Natural killer cell (primary cell): ENCODE results near the gene SMAD5. TPM values are rescaled to one million over a fixed set of nuclear protein-coding genes. Genes with fewer than 3 reads are reported as not detected.

Experiments
- ATAC-seq, 3 donors: fragments of 150-1000 bp in 2 of 3; fragments of 200-7000 bp in 1 of 3; cut with Tn5 transposase; 1 replicate in 1 of 3; 2 replicates in 2 of 3; pipeline ENCODE4 v1.10.0; 2021; ENCODE audit warnings: mild to moderate bottlenecking in 2 of 3, moderate library complexity in 2 of 3
- DNase-seq, 2 donors: peaks; one replicate each; pipeline versions ENCODE4 v3.0.0 to v3.0.0-alpha.2; 2013 to 2021; ENCODE audit warnings: mixed read lengths in 1 of 2
- H3K27ac ChIP-seq: one replicate; pipeline ENCODE4 v1.5.1; 2013; ENCODE audit warnings: mild to moderate bottlenecking, low read length
- H3K27me3 ChIP-seq: one replicate; pipeline ENCODE4 v1.6.1; 2013; ENCODE audit warnings: low read length; ENCODE audit not compliant: control insufficient read depth, insufficient read depth
- H3K36me3 ChIP-seq: one replicate; pipeline ENCODE4 v1.6.1; 2013; ENCODE audit warnings: low read length; ENCODE audit not compliant: control insufficient read depth, insufficient read depth
- H3K4me1 ChIP-seq: one replicate; pipeline ENCODE4 v1.6.1; 2013; ENCODE audit warnings: low read length; ENCODE audit not compliant: control insufficient read depth, insufficient read depth
- H3K4me3 ChIP-seq: one replicate; pipeline ENCODE4 v1.5.1; 2013; ENCODE audit warnings: low read length
- H3K9me3 ChIP-seq: one replicate; pipeline ENCODE4 v1.6.1; 2013; ENCODE audit warnings: low read length; ENCODE audit not compliant: control insufficient read depth, insufficient read depth
- H3K27ac Mint-ChIP-seq, 2 donors: one replicate each; pipeline ENCODE4 v1.8.0; 2022; ENCODE audit warnings: mild to moderate bottlenecking in 2 of 2, mixed read lengths in 2 of 2, moderate library complexity in 1 of 2
- H3K27me3 Mint-ChIP-seq, 2 donors: one replicate each; pipeline ENCODE4 v1.8.0; 2022; ENCODE audit warnings: low read depth in 2 of 2, mixed read lengths in 2 of 2
- H3K36me3 Mint-ChIP-seq: one replicate; pipeline ENCODE4 v1.8.0; 2022; ENCODE audit warnings: mixed read lengths
- H3K4me1 Mint-ChIP-seq, 2 donors: one replicate each; pipeline ENCODE4 v1.8.0; 2022; ENCODE audit warnings: mixed read lengths in 2 of 2
- H3K4me3 Mint-ChIP-seq: one replicate; pipeline ENCODE4 v1.8.0; 2022; ENCODE audit warnings: mild to moderate bottlenecking, moderate library complexity, mixed read lengths
- H3K9me3 Mint-ChIP-seq, 2 donors: one replicate each; pipeline ENCODE4 v1.8.0; 2022; ENCODE audit warnings: mixed read lengths in 2 of 2
- WGBS: methylation state at CpG from one replicate; pipeline ENCODE4 v1.1.7; 2013; ENCODE audit warnings: missing lambda C conversion rate; ENCODE audit not compliant: insufficient coverage; 5-methylcytosine and 5-hydroxymethylcytosine counted together
- intact Hi-C: fragments of 100-400 bp; cut with micrococcal nuclease; formaldehyde crosslinking; loops from one replicate; pipeline ENCODE4 v1.14.2; 2022
- total RNA-seq, 4 donors: library from RNA; stranded (reverse); fragments of 120-200 nt in 1 of 4; gene quantifications; one replicate each; pipeline versions ENCODE4 v1.2.3 to v1.2.4, GENCODE V29; 2013 to 2022
- TF ChIP-seq, protein P1 (sequence below): fragments of 200-600 bp; IDR thresholded peaks from one replicate; pipeline ENCODE4 v1.8.0; 2022; ENCODE audit warnings: antibody characterized with exemption

Gene SMAD5
- total RNA-seq, 3 donors from 2014 or later (not counting 1 experiment from before 2014, with no cell fraction given): 44.0 to 60.1 (median 54.1) TPM

DNA sequence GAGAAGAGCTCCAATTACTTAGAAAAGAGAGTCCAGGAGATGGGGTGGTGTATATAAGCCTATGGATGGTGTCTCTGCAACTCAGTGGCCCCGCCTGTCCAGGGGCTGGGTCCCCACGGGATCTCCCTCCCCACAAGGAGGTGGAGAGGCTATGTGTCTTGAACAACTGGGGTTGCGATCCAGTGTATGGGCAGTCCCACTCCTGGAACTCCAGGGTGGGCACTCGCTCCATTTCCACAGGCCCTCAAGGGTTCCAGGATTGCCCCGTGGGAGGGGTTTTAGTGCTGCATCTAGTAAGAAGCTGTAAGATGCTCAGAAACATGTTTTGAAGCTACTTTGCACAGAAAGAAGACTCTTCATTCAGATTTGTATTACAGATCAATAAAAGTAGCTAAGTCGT is 558 bp upstream of the SMAD5 start:
- peak overlapping the region; percentile 97 for H3K4me3 Mint-ChIP-seq
- ATAC-seq (no peak), DNase-seq (peak; percentile 19 to 20)
- Histone ChIP-seq H3K4me3 (peak overlapping the region; percentile 70), H3K4me1 (peaks cover 13% of the 10 kb centered on the region), H3K27me3 (peaks cover 8% of the 10 kb centered on the region), H3K36me3 (no peaks in the 10 kb centered on the region), H3K9me3 (no peaks in the 10 kb centered on the region), H3K27ac (peak overlapping the region; percentile 67)
- H3K27ac Mint-ChIP-seq: peak overlapping the region; percentile 90 to 97
- H3K4me1 Mint-ChIP-seq: peaks cover 33 to 34% of the 10 kb centered on the region in 2 donors
- peaks cover 5 to 33% of the 10 kb centered on the region in 2 donors for H3K27me3 Mint-ChIP-seq
- no peaks in the 10 kb centered on the region for H3K9me3 Mint-ChIP-seq
- 6% methylated on average over 4 of the region's 6 CpGs for WGBS
- TF ChIP-seq, protein P1, sequence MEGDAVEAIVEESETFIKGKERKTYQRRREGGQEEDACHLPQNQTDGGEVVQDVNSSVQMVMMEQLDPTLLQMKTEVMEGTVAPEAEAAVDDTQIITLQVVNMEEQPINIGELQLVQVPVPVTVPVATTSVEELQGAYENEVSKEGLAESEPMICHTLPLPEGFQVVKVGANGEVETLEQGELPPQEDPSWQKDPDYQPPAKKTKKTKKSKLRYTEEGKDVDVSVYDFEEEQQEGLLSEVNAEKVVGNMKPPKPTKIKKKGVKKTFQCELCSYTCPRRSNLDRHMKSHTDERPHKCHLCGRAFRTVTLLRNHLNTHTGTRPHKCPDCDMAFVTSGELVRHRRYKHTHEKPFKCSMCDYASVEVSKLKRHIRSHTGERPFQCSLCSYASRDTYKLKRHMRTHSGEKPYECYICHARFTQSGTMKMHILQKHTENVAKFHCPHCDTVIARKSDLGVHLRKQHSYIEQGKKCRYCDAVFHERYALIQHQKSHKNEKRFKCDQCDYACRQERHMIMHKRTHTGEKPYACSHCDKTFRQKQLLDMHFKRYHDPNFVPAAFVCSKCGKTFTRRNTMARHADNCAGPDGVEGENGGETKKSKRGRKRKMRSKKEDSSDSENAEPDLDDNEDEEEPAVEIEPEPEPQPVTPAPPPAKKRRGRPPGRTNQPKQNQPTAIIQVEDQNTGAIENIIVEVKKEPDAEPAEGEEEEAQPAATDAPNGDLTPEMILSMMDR: no peak
- no peaks in the 10 kb centered on the region for H3K36me3 Mint-ChIP-seq
- intact Hi-C loops: no loop called here

DNA sequence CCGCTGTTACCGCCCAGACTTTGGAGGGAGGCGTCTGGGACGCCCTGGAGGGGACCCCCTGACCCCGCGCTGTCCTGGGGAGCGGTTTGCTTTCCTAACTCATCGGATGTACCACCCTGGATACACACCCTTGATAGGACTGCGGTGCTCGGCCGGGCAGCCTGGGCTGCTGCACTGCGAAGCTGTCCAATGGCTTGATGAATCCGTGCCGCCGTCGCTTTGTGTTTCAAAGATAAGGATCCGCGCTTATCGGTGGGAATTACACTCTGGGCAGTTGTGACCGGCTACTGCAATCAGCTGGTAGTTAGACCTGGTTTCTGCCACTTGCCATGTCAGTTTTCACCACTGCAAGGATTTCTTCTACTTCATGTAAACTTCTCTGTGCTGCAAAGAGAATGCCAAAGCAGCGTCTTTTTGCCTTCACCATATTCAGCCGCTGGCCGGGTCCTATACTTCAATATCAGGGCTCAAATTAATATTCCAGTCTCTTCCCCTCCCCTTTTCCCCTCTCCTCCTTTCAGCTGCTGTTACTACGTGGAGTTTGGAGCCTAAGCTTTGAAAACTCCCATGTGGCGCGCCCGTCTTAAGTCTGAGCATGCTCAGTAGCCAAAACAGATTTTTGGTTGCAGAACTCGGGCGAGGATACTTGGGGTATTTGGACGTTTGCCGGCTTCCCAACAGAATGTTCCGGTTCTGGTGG is 727 bp downstream of the SMAD5 start:
- TF ChIP-seq, protein P1: no peak
- peak; percentile 35 to 40 for DNase-seq
- H3K4me3 ChIP-seq: peak overlapping the region; percentile 70
- Mint-ChIP-seq H3K27me3 (peaks cover 0 to 21% of the 10 kb centered on the region in 2 donors), H3K4me1 (peaks cover 44% of the 10 kb centered on the region in 2 donors), H3K27ac (peak overlapping the region; percentile 90 to 97), H3K9me3 (no peaks in the 10 kb centered on the region), H3K36me3 (no peaks in the 10 kb centered on the region), H3K4me3 (peak overlapping the region; percentile 89)
- H3K27ac ChIP-seq: peak overlapping the region; percentile 67
- under 1% methylated on average over 32 of the region's 32 CpGs for WGBS
- peak; percentile 39 to 62 (median 51) for ATAC-seq
- intact Hi-C loops: no loop called here
- H3K36me3 ChIP-seq: no peaks in the 10 kb centered on the region
- H3K4me1 ChIP-seq: peaks cover 13% of the 10 kb centered on the region
- H3K9me3 ChIP-seq: no peaks in the 10 kb centered on the region
- peaks cover 4% of the 10 kb centered on the region for H3K27me3 ChIP-seq

DNA sequence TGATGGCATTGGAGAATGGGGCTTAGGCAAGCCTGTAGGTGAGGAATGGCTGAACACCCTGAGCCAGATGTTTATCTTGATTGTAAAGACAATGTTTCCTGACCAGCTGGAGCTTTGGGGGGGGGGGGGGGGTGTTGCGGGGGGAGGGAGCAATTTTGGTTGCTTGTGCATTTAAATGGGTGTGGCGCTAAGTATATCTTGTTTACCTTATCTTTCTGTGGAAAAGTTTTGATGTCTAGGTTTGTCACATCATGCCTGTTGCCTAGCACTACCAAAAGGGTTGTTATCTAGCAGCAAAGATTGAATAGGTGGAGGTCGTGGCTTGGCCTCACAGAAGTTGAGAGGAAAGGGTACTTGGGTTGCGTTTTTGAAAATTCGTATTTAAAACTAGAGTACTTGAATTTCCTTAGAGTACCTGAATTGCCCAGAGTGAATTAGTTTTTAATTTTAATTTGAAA is 1.3 kb downstream of the SMAD5 start:
- ATAC-seq (no peak), DNase-seq (peak in 1 of 2 donors; percentile 10)
- Histone ChIP-seq H3K4me3 (peak overlapping the region; percentile 70), H3K27me3 (peaks cover 4% of the 10 kb centered on the region), H3K9me3 (no peaks in the 10 kb centered on the region), H3K4me1 (peaks cover 13% of the 10 kb centered on the region), H3K27ac (no peak overlapping the region), H3K36me3 (no peaks in the 10 kb centered on the region)
- 18% methylated on average over 4 of the region's 5 CpGs for WGBS
- Mint-ChIP-seq H3K9me3 (no peaks in the 10 kb centered on the region), H3K27ac (peak overlapping the region; percentile 90 to 97), H3K4me3 (peak overlapping the region; percentile 89), H3K27me3 (peaks cover 0 to 20% of the 10 kb centered on the region in 2 donors), H3K36me3 (no peaks in the 10 kb centered on the region), H3K4me1 (peaks cover 47 to 48% of the 10 kb centered on the region in 2 donors)
- intact Hi-C loops: no loop called here
- TF ChIP-seq, protein P1: no peak
